ENCODE data around the gene RNF144A.
"Not testable (repeated sequence)": the region's sequence is repeated elsewhere in the genome, so short reads cannot be mapped to it uniquely, and the experiment has no call there.

The RNF144A gene

GRCh38 chr2:6999211-6999877 lies 82.1 kb downstream of the RNF144A start:
- no peak for TF ChIP-seq CTCF (IDR thresholded peaks at IDR 0.05; ENCODE audit: low read depth, low read length, missing control alignments)
- no peak for DNase-seq
- in situ Hi-C loops (cut with HindIII; ENCODE audit: low pct_ligation_motif_present, low sequenced_read_pairs), result no loop called here
- H3K36me3 ChIP-seq (replicated peaks), result no peaks in the 10 kb centered on the region
- H3K27ac ChIP-seq, result no peak overlapping the region
- no peak overlapping the region for H3K4me3 ChIP-seq (ENCODE audit: low read depth, low read length)
- no peaks in the 10 kb centered on the region for H3K27me3 ChIP-seq (replicated peaks)

GRCh38 chr2:7001395-7001794 lies 84.2 kb downstream of the RNF144A start:
- H3K27me3 ChIP-seq (replicated peaks); DNase-seq; H3K36me3 ChIP-seq (replicated peaks); H3K27ac ChIP-seq; H3K4me3 ChIP-seq (ENCODE audit: low read depth, low read length); in situ Hi-C loops (cut with HindIII; ENCODE audit: low pct_ligation_motif_present, low sequenced_read_pairs): not testable (repeated sequence)

- no peaks in the 10 kb centered on the region for H3K36me3 ChIP-seq (replicated peaks)
- no peak overlapping the region for H3K27ac ChIP-seq
- no peak for TF ChIP-seq CTCF (IDR thresholded peaks at IDR 0.05; ENCODE audit: low read depth, low read length, missing control alignments)
Measured at GRCh38 chr2:7003895-7004294, 86.7 kb downstream of the RNF144A start.

GRCh38 chr2:7004636-7005035 lies 87.4 kb downstream of the RNF144A start:
- no peak for TF ChIP-seq CTCF (IDR thresholded peaks at IDR 0.05; ENCODE audit: low read depth, low read length, missing control alignments)
- Histone ChIP-seq H3K27ac (no peak overlapping the region), H3K36me3 (replicated peaks) (no peaks in the 10 kb centered on the region), H3K27me3 (replicated peaks) (no peaks in the 10 kb centered on the region), H3K4me3 (ENCODE audit: low read depth, low read length) (no peak overlapping the region)
- in situ Hi-C loops (cut with HindIII; ENCODE audit: low pct_ligation_motif_present, low sequenced_read_pairs), result no loop called here
- DNase-seq, result no peak

More at GRCh38 chr2:7003895-7004294, 86.7 kb downstream of the RNF144A start:
- DNase-seq, result no peak
- in situ Hi-C loops (cut with HindIII; ENCODE audit: low pct_ligation_motif_present, low sequenced_read_pairs), result no loop called here
- Histone ChIP-seq H3K4me3 (ENCODE audit: low read depth, low read length) (no peak overlapping the region), H3K27me3 (replicated peaks) (no peaks in the 10 kb centered on the region)

- Histone ChIP-seq H3K27ac (no peak overlapping the region), H3K27me3 (replicated peaks) (no peaks in the 10 kb centered on the region), H3K4me3 (ENCODE audit: low read depth, low read length) (no peak overlapping the region), H3K36me3 (replicated peaks) (no peaks in the 10 kb centered on the region)
- no peak for TF ChIP-seq CTCF (IDR thresholded peaks at IDR 0.05; ENCODE audit: low read depth, low read length, missing control alignments)
- in situ Hi-C loops (cut with HindIII; ENCODE audit: low pct_ligation_motif_present, low sequenced_read_pairs), result no loop called here
- no peak for DNase-seq
Measured at GRCh38 chr2:7007488-7007845, 90.3 kb downstream of the RNF144A start.

GRCh38 chr2:7007846-7008741 lies 90.9 kb downstream of the RNF144A start:
- Histone ChIP-seq H3K27ac (peak overlapping the region; percentile 68), H3K27me3 (replicated peaks) (no peaks in the 10 kb centered on the region), H3K4me3 (ENCODE audit: low read depth, low read length) (no peak overlapping the region), H3K36me3 (replicated peaks) (no peaks in the 10 kb centered on the region)
- in situ Hi-C loops (cut with HindIII; ENCODE audit: low pct_ligation_motif_present, low sequenced_read_pairs), result no loop called here
- TF ChIP-seq CTCF (IDR thresholded peaks at IDR 0.05; ENCODE audit: low read depth, low read length, missing control alignments), result peak; percentile 83
- peak; percentile 93 for DNase-seq
